OCI-LY1 (cell line): ENCODE measurements around the gene IGSF11.

ENCODE experiments used
- EZH2 ChIP-seq: fragments of 200-600 bp; sonication (generic), shearing (Covaris generic); IDR thresholded peaks from 2 replicates; pipeline ENCODE4 v1.8.0; 2017; ENCODE audit warnings: borderline replicate concordance, mixed run types, mild to moderate bottlenecking, antibody characterized with exemption, low read length, moderate library complexity, mixed read lengths
- TF ChIP-seq, protein P1 (sequence below): fragments of 200-600 bp; sonication (generic), shearing (Covaris generic); IDR thresholded peaks from 2 replicates; pipeline ENCODE4 v1.5.1; 2017; ENCODE audit warnings: mild to moderate bottlenecking, antibody characterized with exemption, low read length, moderate library complexity, mixed read lengths

DNA sequence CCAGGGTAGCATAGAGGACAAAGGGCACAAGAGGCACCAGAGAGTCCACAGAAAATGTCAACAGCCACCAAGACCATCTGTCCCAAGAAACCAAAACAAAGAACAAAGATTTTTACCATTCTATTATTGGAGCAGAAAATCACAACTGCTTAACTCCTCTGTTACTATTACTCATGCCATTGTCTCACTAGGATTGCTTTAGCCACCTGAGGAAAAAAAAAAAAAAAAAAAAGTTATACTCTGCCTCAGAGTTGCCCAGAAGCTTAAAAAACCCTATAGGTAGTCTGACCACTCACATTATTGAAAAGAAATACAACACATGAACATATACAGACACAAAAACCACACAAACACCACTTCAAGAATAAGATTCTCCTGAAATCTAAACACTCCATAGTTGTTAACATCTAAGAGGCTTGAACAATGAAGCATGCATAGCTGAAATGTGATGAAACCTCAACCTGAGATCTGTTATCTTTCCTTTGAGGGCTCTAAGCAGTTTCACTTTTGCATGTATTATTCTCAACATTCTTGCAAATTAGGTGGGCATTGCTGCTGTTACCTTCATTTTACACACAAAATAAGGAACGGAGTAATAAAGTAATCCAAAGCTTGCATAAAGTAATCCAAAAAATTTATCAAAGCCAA lies 85.4 kb downstream of the IGSF11 start:
- TF ChIP-seq, protein P1, sequence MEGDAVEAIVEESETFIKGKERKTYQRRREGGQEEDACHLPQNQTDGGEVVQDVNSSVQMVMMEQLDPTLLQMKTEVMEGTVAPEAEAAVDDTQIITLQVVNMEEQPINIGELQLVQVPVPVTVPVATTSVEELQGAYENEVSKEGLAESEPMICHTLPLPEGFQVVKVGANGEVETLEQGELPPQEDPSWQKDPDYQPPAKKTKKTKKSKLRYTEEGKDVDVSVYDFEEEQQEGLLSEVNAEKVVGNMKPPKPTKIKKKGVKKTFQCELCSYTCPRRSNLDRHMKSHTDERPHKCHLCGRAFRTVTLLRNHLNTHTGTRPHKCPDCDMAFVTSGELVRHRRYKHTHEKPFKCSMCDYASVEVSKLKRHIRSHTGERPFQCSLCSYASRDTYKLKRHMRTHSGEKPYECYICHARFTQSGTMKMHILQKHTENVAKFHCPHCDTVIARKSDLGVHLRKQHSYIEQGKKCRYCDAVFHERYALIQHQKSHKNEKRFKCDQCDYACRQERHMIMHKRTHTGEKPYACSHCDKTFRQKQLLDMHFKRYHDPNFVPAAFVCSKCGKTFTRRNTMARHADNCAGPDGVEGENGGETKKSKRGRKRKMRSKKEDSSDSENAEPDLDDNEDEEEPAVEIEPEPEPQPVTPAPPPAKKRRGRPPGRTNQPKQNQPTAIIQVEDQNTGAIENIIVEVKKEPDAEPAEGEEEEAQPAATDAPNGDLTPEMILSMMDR, result no peak
- TF ChIP-seq EZH2, result no peak
